ENCODE data around the gene PLCG1. TPM values are rescaled to one million over a fixed set of nuclear protein-coding genes. Genes with fewer than 3 reads are reported as not detected.

Gene PLCG1
- total RNA-seq, 2 donors from 2014 or later, result 185 to 255 TPM

DNA sequence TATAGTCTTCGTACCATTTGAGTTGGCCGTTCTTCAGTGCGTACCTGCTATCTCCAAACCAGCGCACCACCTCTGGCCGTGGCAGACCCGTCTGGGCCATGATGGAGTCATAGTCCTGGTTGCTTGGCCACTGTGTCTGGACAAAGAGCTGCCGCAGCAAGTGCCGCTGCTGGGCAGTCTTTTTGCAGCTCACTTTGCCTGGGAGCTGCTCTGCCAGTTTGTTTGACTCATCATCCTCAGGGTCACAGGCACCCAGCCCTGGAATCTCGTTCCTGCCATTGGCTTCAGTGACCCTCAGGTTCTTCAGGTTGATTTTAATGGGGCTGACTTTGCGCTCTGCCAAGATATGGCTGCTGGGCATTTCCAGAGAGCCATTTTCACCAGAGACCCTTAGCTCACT lies 65.1 kb downstream of the PLCG1 start:
- no peak overlapping the region for H3K27ac ChIP-seq
- no peaks in the 10 kb centered on the region for H3K4me1 ChIP-seq (ENCODE audit: control insufficient read depth in 1 of 2, low read depth in 2 of 2)
- H3K36me3 ChIP-seq, result peaks cover 11% of the 10 kb centered on the region
- H3K4me3 ChIP-seq, result no peak overlapping the region
- DNase-seq (ENCODE audit: low spot score), result no peak
- TF ChIP-seq, protein P1, sequence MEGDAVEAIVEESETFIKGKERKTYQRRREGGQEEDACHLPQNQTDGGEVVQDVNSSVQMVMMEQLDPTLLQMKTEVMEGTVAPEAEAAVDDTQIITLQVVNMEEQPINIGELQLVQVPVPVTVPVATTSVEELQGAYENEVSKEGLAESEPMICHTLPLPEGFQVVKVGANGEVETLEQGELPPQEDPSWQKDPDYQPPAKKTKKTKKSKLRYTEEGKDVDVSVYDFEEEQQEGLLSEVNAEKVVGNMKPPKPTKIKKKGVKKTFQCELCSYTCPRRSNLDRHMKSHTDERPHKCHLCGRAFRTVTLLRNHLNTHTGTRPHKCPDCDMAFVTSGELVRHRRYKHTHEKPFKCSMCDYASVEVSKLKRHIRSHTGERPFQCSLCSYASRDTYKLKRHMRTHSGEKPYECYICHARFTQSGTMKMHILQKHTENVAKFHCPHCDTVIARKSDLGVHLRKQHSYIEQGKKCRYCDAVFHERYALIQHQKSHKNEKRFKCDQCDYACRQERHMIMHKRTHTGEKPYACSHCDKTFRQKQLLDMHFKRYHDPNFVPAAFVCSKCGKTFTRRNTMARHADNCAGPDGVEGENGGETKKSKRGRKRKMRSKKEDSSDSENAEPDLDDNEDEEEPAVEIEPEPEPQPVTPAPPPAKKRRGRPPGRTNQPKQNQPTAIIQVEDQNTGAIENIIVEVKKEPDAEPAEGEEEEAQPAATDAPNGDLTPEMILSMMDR (IDR thresholded peaks at IDR 0.05), result no peak
- peaks cover 3% of the 10 kb centered on the region for H3K9me3 ChIP-seq
- ATAC-seq (ENCODE audit: insufficient number of reproducible peaks, low FRiP score, low read depth), result no peak
- no peaks in the 10 kb centered on the region for H3K27me3 ChIP-seq (replicated peaks; ENCODE audit: insufficient read depth)

DNA sequence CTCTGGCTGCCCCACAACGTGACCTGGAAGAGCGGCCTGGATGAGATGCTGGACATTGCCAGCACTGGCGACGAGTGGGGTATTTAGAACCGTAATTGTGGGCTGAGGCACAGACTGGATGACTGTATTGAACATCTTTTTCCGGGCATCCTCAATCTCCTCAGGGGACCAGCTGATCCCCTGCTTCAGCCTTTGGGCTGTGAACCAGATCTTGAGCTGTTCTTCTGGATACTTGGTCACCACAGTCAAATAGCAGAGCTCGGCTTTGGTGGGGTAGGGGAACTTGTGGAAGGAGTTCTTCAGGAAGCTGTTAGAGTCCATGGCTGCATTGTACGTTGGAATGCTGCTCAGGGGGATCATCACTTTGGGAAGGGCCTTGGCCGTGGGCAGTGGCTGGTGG lies 66.3 kb downstream of the PLCG1 start:
- no peaks in the 10 kb centered on the region for H3K27me3 ChIP-seq (replicated peaks; ENCODE audit: insufficient read depth)
- TF ChIP-seq, protein P1 (IDR thresholded peaks at IDR 0.05), result no peak
- DNase-seq (ENCODE audit: low spot score), result no peak
- H3K9me3 ChIP-seq, result no peaks in the 10 kb centered on the region
- H3K36me3 ChIP-seq, result peaks cover 11% of the 10 kb centered on the region
- no peak for ATAC-seq (ENCODE audit: insufficient number of reproducible peaks, low FRiP score, low read depth)
- H3K27ac ChIP-seq, result no peak overlapping the region
- no peak overlapping the region for H3K4me3 ChIP-seq
- H3K4me1 ChIP-seq (ENCODE audit: control insufficient read depth in 1 of 2, low read depth in 2 of 2), result no peaks in the 10 kb centered on the region

DNA sequence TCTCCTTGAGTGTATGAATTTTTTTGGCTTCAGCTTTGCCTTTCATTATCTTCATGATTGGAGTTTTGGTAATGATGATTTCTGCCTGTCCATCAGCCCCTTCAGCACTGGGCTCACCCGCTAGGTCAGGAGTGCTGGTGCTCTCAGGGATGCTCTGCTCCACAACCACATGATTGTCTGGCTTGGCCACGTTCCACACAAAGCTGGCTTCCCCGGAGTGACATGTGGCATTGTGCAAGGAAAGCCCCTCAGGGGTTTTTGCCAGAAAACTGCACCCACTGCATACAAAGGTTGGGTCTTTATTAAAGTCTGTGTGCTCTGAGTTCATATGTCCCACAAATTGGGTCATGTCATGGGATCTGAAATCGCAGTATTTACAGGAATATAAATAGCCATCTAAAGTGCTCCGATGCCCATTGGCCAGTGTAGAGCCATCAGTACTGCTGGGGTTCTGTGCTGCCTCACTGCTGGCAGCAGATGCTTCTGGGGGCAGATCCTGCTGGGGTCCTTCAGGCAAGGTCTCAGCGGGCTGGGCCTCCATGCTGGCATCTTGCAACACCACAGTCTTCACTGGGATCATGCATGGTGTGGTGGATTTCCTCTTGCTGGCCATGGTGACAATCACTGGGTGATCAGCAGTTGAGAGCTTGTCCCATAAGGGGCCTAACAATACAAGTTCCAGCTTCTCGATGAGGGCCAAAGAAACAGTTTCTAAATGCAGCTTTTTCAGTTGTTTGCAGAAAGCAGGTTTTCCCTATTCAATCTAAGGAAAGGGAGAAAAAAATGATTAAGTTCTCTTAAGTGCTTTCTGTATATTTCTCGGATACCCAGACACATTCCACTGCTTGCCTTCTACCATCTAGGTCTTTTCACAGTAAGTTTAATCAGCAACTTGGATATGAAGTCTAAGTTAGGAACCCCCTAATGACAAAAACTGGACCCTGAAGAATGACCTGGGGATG lies 67.2 kb downstream of the PLCG1 start:
- no peak for ATAC-seq (ENCODE audit: insufficient number of reproducible peaks, low FRiP score, low read depth)
- Histone ChIP-seq H3K9me3 (no peaks in the 10 kb centered on the region), H3K27me3 (replicated peaks; ENCODE audit: insufficient read depth) (no peaks in the 10 kb centered on the region), H3K4me3 (no peak overlapping the region), H3K36me3 (peaks cover 11% of the 10 kb centered on the region), H3K27ac (no peak overlapping the region), H3K4me1 (ENCODE audit: control insufficient read depth in 1 of 2, low read depth in 2 of 2) (no peaks in the 10 kb centered on the region)
- no peak for DNase-seq (ENCODE audit: low spot score)
- TF ChIP-seq, protein P1 (IDR thresholded peaks at IDR 0.05), result no peak

DNA sequence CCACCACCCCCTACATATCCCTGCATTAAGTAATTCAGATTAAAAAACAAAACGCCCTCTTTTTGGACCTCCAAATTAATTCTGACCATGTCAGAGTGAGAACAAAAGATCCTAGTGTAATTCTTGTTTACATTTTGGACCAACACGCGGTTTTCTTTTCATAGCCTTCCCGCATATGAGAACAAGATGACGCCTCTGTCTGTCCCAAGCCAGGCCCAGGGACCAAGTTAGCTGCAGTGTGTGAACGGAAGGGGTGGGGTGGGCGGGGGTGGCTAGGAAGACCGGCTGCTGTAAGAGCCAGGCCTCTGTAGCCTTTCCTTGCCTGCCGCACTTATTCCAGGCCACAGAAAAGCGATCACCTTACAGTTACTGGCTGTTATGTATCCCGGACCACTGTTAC lies 68.0 kb downstream of the PLCG1 start:
- H3K27ac ChIP-seq, result no peak overlapping the region
- TF ChIP-seq, protein P1 (IDR thresholded peaks at IDR 0.05), result no peak
- H3K36me3 ChIP-seq, result peaks cover 11% of the 10 kb centered on the region
- ATAC-seq (ENCODE audit: insufficient number of reproducible peaks, low FRiP score, low read depth) (no peak), DNase-seq (ENCODE audit: low spot score) (no peak)
- no peaks in the 10 kb centered on the region for H3K4me1 ChIP-seq (ENCODE audit: control insufficient read depth in 1 of 2, low read depth in 2 of 2)
- no peak overlapping the region for H3K4me3 ChIP-seq
- no peaks in the 10 kb centered on the region for H3K27me3 ChIP-seq (replicated peaks; ENCODE audit: insufficient read depth)
- no peaks in the 10 kb centered on the region for H3K9me3 ChIP-seq

DNA sequence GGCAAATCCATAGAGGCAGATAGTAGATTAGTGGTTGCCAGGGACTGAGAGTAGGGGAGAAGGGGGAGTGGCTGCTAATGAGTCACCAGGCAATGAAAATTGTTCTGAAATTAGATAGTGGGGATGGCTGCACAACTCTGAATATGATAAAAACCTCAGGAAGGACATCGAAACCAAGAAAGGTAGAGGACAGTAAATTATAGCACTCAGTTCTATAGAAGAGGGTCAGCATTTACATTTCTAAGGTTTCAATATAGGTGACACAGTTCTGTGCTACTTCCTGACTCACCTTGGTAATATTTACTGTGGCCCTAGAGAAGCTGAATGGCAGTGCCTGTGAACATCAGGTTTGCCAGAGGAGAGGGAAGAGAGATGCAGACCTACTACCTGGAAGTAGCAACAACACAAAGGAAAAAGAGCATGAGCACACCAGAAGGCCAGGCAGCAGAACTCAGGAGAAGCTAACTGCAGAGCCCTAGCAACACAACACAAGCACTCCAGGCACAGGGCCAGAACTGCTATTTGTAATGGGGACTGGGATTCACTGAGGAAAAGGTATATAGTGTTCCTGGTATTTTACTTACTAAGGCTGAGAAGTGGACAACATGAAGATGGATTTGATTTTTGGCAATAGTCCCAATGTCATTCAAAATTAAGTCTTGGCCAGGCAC lies 75.9 kb downstream of the PLCG1 start:
- Histone ChIP-seq H3K36me3 (no peaks in the 10 kb centered on the region), H3K27me3 (replicated peaks; ENCODE audit: insufficient read depth) (no peaks in the 10 kb centered on the region), H3K4me3 (no peak overlapping the region), H3K9me3 (no peaks in the 10 kb centered on the region), H3K4me1 (ENCODE audit: control insufficient read depth in 1 of 2, low read depth in 2 of 2) (peaks cover 4 to 9% of the 10 kb centered on the region in 2 donors), H3K27ac (no peak overlapping the region)
- TF ChIP-seq, protein P1 (IDR thresholded peaks at IDR 0.05), result no peak
- ATAC-seq (ENCODE audit: insufficient number of reproducible peaks, low FRiP score, low read depth), result no peak
- DNase-seq (ENCODE audit: low spot score), result no peak

Measured in thoracic aorta (tissue), 2 donors.